Neural cell (in vitro differentiated cells): Measurements from ENCODE around the gene RABL2A. TPM values are rescaled to one million over a fixed set of nuclear protein-coding genes. Genes with fewer than 3 reads are reported as not detected.

Experiments used
- H2AFZ ChIP-seq: fragments of 200-600, 300-800 bp; sonication (generic), shearing (Covaris generic); 2 replicates; pipeline ENCODE4 v1.6.0; 2014; ENCODE audit warnings: low read depth, mild to moderate bottlenecking, antibody characterized with exemption, low read length, moderate library complexity
- H3F3A ChIP-seq: fragments of 200-600 bp; shearing (Covaris generic); 2 replicates; pipeline ENCODE4 v1.6.1; 2016; ENCODE audit warnings: mild to moderate bottlenecking, moderate library complexity, mixed read lengths, antibody characterized with exemption, low read length; ENCODE audit not compliant: insufficient read depth, poor library complexity, severe bottlenecking
- H3K27ac ChIP-seq: fragments of 200-600, 300-800 bp; sonication (generic), shearing (Covaris generic); 2 replicates; pipeline ENCODE4 v1.5.1; 2014; ENCODE audit warnings: mild to moderate bottlenecking, low read length, moderate library complexity
- H3K27me3 ChIP-seq: fragments of 300-800, 200-600 bp; sonication (generic), shearing (Covaris generic); 2 replicates; pipeline ENCODE4 v1.6.0; 2014; ENCODE audit warnings: mild to moderate bottlenecking, low read depth, low read length, moderate library complexity; ENCODE audit not compliant: insufficient read depth
- H3K36me3 ChIP-seq: fragments of 300-800, 200-600 bp; sonication (generic), shearing (Covaris generic); 2 replicates; pipeline ENCODE4 v1.5.1; 2014; ENCODE audit warnings: mild to moderate bottlenecking, antibody characterized with exemption, low read length, moderate library complexity; ENCODE audit not compliant: insufficient read depth
- H3K4me2 ChIP-seq: fragments of 300-800, 200-600 bp; sonication (generic), shearing (Covaris generic); 2 replicates; pipeline ENCODE4 v1.6.0; 2014; ENCODE audit warnings: mild to moderate bottlenecking, low read length
- H3K4me3 ChIP-seq: fragments of 300-800, 200-600 bp; sonication (generic), shearing (Covaris generic); 2 replicates; pipeline ENCODE4 v1.5.1; 2014; ENCODE audit warnings: mild to moderate bottlenecking, low read length, moderate library complexity
- H3K79me2 ChIP-seq: fragments of 200-600 bp; shearing (Covaris generic); replicated peaks from 2 replicates; pipeline ENCODE4 v1.6.0; 2014; ENCODE audit warnings: mild to moderate bottlenecking, low read length, moderate library complexity; ENCODE audit not compliant: insufficient read depth
- H3K9ac ChIP-seq: fragments of 300-800, 200-600 bp; sonication (generic), shearing (Covaris generic); 2 replicates; pipeline ENCODE4 v1.6.1; 2016; ENCODE audit warnings: mild to moderate bottlenecking, low read length, mixed read lengths
- H3K9me2 ChIP-seq: fragments of 200-600 bp; shearing (Covaris generic); 2 replicates; pipeline ENCODE4 v1.6.1; 2016; ENCODE audit warnings: mild to moderate bottlenecking, low read length, mixed read lengths; ENCODE audit not compliant: insufficient read depth
- H3K9me3 ChIP-seq: fragments of 200-600, 300-800 bp; sonication (generic), shearing (Covaris generic); 2 replicates; pipeline ENCODE4 v1.6.1; 2016; ENCODE audit warnings: mild to moderate bottlenecking, mixed run types, low read length, moderate library complexity, mixed read lengths
- H4K20me1 ChIP-seq: fragments of 200-600 bp; shearing (Covaris generic); 2 replicates; pipeline ENCODE4 v1.6.1; 2016; ENCODE audit warnings: mild to moderate bottlenecking, mixed run types; ENCODE audit not compliant: insufficient read depth
- CTCF ChIP-seq: fragments of 450-650 bp; IDR thresholded peaks from 2 replicates; pipeline ENCODE4 v1.5.1; 2014; ENCODE audit warnings: antibody characterized with exemption, mild to moderate bottlenecking, moderate library complexity; ENCODE audit not compliant: poor library complexity, severe bottlenecking
- EP300 ChIP-seq: fragments of 450-650 bp; conservative IDR thresholded peaks from 2 replicates; pipeline ENCODE4 v1.6.1; 2014; ENCODE audit warnings: antibody characterized with exemption, mild to moderate bottlenecking, moderate library complexity; ENCODE audit not compliant: poor library complexity, severe bottlenecking
- EZH2 ChIP-seq: fragments of 200-600, 300-800 bp; shearing (Covaris generic), sonication (generic); IDR thresholded peaks from 2 replicates; pipeline ENCODE4 v1.6.1; 2014; ENCODE audit warnings: antibody characterized with exemption, low read length, borderline replicate concordance, mild to moderate bottlenecking; ENCODE audit not compliant: insufficient read depth, poor library complexity, severe bottlenecking
- MXI1 ChIP-seq: fragments of 450-650 bp; conservative IDR thresholded peaks from 2 replicates; pipeline ENCODE4 v1.6.1; 2014; ENCODE audit warnings: antibody characterized with exemption, mild to moderate bottlenecking; ENCODE audit not compliant: poor library complexity, severe bottlenecking
- POLR2AphosphoS5 ChIP-seq: IDR thresholded peaks from 2 replicates; pipeline ENCODE4 v1.6.1; 2012
- RAD21 ChIP-seq: fragments of 450-650 bp; conservative IDR thresholded peaks from 2 replicates; pipeline ENCODE4 v1.6.1; 2014; ENCODE audit warnings: antibody characterized with exemption, mild to moderate bottlenecking, moderate library complexity
- REST ChIP-seq: IDR thresholded peaks from 2 replicates; pipeline ENCODE4 v1.6.1; 2012; ENCODE audit warnings: borderline replicate concordance
- SMC3 ChIP-seq: fragments of 450-650 bp; conservative IDR thresholded peaks from 2 replicates; pipeline ENCODE4 v1.6.1; 2014; ENCODE audit warnings: antibody characterized with exemption, mild to moderate bottlenecking, moderate library complexity; ENCODE audit not compliant: poor library complexity
- TAF1 ChIP-seq: IDR thresholded peaks from 2 replicates; pipeline ENCODE4 v1.6.1; 2012; ENCODE audit warnings: low read depth
- polyA plus RNA-seq: library from polyadenylated mRNA; depleted of rRNA; stranded (reverse); fragments of >200 nt; gene quantifications from 2 replicates; pipeline ENCODE4 v1.2.3, GENCODE V29; 2014

The RABL2A gene
- polyA plus RNA-seq, 1 donor from 2014 or later: 17.9 TPM

- Histone ChIP-seq H3K27ac (no peak overlapping the region), H3K9me3 (no peaks in the 10 kb centered on the region), H3K27me3 (no peaks in the 10 kb centered on the region), H3F3A (no peaks in the 10 kb centered on the region), H3K9me2 (no peaks in the 10 kb centered on the region), H3K36me3 (no peaks in the 10 kb centered on the region), H3K4me3 (no peak overlapping the region), H2AFZ (no peak overlapping the region), H3K9ac (no peak overlapping the region), H4K20me1 (no peaks in the 10 kb centered on the region), H3K4me2 (no peak overlapping the region), H3K79me2 (no peaks in the 10 kb centered on the region)
- TF ChIP-seq TAF1: no peak
- TF ChIP-seq EP300: no peak
- TF ChIP-seq EZH2: no peak
- no peak for TF ChIP-seq RAD21
- TF ChIP-seq POLR2AphosphoS5: no peak
- TF ChIP-seq SMC3: no peak
- TF ChIP-seq CTCF: no peak
- no peak for TF ChIP-seq MXI1
These were observed 50.3 kb downstream of the RABL2A start for GRCh38 chr2:113677330-113677729.

- Histone ChIP-seq H3K36me3 (no peaks in the 10 kb centered on the region), H3K4me2 (no peak overlapping the region), H3K27ac (no peak overlapping the region), H3K9me3 (no peaks in the 10 kb centered on the region), H3K9me2 (no peaks in the 10 kb centered on the region), H4K20me1 (no peaks in the 10 kb centered on the region), H3K4me3 (no peak overlapping the region), H3K27me3 (no peaks in the 10 kb centered on the region), H2AFZ (no peak overlapping the region), H3K9ac (no peak overlapping the region), H3F3A (no peaks in the 10 kb centered on the region), H3K79me2 (no peaks in the 10 kb centered on the region)
- no peak for TF ChIP-seq MXI1
- TF ChIP-seq EZH2: no peak
- TF ChIP-seq EP300: no peak
These were observed 52.4 kb downstream of the RABL2A start for GRCh38 chr2:113679457-113679856.

GRCh38 chr2:113685471-113685870 lies 58.4 kb downstream of the RABL2A start:
- TF ChIP-seq EP300 (no peak), CTCF (no peak), TAF1 (no peak), REST (no peak), MXI1 (no peak), SMC3 (no peak), EZH2 (no peak), POLR2AphosphoS5 (no peak), RAD21 (no peak)
- H3K79me2 ChIP-seq: no peaks in the 10 kb centered on the region
- no peaks in the 10 kb centered on the region for H4K20me1 ChIP-seq
- H3K9me2 ChIP-seq: no peaks in the 10 kb centered on the region
- H3K9ac ChIP-seq: no peak overlapping the region
- H2AFZ ChIP-seq: no peak overlapping the region
- H3K4me3 ChIP-seq: no peak overlapping the region
- H3K36me3 ChIP-seq: no peaks in the 10 kb centered on the region
- H3K4me2 ChIP-seq: no peak overlapping the region
- no peaks in the 10 kb centered on the region for H3F3A ChIP-seq
- H3K27ac ChIP-seq: no peak overlapping the region
- H3K9me3 ChIP-seq: no peaks in the 10 kb centered on the region
- no peaks in the 10 kb centered on the region for H3K27me3 ChIP-seq
